GM18870 (cell line): ENCODE results near the gene USF3.

Source experiments
- ATAC-seq: cut with Tn5 transposase; IDR thresholded peaks from one replicate; pipeline ENCODE4 v1.9.1; 2021; ENCODE audit warnings: moderate library complexity; ENCODE audit not compliant: unreplicated experiment

The USF3 gene

DNA sequence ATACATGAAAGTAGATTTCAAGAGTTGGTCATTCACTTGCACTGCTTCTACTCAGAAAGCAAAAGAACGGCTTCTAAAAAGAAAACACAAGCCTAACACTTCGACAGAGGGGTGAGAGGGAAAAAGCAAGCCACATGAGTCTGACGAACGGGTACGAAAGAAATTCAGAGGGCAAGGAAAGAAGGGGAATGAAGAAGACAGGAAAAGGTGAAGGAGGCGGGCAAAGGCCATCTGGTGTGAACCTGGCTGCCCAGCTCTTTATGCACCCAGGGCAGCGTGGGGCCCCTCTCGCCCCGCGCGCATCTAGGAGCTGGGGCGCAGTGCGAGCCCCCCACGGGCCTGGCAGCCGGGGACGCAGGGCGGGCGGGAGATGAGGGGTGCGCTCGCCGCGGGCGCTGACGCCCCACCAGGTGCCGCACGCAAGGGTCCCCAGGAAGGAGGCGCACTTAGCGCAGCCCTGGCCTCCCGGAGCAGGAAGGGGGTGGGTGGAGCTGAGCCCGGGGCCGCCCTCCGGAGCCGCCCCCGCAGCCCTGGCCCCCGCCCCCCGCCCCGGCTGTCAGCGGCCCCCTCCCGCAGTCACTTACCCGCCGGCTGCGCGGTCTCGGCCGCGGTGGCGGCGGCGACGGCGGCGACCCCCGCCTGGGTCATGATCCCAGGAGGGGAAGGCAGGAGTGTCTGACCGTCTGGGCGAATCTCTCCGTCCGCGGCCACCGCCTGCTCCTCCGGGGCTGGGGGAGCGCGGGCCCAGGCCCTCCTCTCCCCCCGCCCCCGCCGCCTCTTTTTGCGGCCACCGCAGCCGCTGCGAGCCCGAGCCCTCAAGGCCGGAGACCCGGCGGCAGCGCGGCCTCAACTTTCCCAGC is at the start of gene USF3:
Gene USF3, minus strand, starts transcription at position 857 of the 860 bp plus-strand sequence. CDS start 21,764 bp downstream, outside the sequence.
- ATAC-seq = peak; percentile 23

GRCh38 chr3:113745756-113746547 is 49.5 kb upstream of the USF3 start, which contains the start of gene NAA50:
Gene NAA50, minus strand, starts transcription at chr3:113746249. Its CDS starts 300 bp downstream, at chr3:113745949.
- ATAC-seq = peak; percentile 28

DNA sequence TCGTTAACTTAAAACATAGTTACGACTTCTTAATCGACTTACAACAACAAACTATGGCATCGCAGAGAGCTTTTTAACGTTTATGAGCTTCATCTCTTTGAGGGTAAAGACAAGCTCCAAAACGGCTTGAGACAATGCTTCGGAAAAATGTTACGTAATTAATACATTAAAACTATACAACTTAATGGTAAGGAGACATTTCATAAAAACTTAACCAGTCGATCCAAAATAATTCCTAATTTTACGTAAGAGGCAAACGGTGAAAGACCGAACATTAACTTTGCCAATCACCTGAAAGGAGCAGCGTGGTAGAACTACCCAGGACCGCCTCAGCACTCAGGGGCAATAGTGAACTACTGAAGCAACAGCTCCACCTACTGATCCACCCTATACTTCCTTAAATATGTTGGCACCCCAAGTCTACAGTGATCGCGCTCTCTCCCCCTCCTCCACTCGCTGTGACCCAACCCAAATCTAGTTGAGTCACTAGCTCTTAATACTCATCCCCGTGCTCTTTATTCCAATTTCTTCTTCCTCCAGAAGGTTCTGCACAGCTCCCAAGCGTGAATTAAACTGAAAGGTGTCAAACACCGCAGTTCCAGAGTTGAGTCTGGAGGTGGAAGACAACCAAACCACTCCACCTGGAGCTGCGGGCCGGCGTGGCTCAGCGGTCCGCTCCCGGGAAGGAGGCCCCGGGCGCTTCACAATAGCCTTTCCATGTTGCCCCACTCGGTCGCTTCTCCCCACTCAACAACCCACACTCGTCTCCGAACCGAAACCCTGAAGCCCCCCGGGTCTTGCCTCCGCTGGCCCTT is 48.7 kb upstream of the USF3 start:
- ATAC-seq = peak; percentile 65

DNA sequence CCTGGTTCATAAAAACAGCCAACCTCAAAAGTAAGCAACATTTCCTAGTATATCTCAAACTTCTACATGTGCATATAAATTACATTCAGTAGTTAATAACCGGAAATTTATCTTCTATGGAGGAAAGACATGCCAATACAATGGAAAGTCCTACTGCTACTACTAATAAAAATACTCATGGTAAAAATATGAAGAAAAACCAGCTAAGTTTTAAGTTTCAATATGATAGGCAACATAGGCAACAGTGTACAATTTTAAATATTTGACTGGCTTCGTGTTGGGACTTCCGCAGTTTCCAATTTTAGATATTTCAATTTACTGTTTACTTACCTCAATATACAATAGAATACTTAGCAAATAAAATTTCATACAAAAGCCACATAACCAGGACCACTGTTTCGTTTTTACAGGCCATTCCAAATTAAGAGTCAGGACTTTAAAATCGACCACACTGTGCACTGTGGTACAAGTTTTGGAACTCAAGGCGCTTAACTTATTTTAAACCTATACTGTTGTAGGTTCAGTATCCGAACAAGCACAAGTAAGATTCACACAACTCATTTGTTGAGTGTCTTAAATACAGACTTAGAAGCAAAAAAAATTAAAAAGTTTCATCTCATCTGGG is 46.7 kb upstream of the USF3 start:
- no peak for ATAC-seq

- no peak for ATAC-seq
Measured at GRCh38 chr3:113741620-113742019, 45.2 kb upstream of the USF3 start.

DNA sequence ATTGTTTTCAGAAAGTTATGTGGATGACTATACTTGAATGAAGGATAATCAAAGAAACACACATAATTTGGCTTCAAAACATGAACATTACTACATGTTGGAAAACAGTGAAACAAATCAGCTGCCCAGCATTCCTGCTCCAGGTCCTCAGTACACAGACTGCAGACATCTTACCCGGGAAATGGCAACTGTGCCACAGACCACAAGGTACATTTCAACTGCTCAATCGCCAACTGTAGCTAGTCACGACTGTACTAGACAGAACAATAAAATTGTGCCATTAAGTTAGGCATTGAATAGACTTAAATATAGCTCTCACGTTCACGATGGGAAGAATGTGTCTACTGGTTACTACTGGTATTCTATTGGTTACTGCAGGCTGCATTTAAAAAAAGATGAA is 44.6 kb upstream of the USF3 start:
- ATAC-seq = no peak

DNA sequence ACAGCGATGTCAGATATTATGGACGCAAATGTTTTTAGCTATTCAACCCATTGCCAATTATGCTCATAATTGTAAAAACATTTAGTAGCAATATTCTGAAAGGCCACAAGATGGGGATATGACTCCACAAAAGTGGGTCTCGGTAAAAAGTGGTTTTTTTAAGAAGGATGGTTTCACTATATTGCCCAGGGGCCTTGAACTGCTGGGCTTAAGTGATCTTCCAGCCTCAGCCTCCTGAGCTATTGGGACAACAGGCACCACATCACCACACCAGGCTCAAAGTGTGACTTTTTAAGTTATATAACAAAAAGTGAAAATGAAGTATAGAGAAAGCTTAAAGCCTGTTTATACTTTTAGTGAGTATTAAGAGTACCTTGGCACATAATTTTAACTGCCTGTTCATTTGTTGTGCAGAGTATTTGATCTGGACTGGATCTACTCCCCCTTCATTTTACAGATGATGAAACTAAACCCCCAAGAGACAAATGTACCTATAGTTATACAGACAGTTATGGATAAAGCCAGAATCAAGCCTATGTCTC is 40.2 kb upstream of the USF3 start:
- ATAC-seq = peak; percentile 55

GRCh38 chr3:113731694-113732093 is 35.3 kb upstream of the USF3 start:
- no peak for ATAC-seq

DNA sequence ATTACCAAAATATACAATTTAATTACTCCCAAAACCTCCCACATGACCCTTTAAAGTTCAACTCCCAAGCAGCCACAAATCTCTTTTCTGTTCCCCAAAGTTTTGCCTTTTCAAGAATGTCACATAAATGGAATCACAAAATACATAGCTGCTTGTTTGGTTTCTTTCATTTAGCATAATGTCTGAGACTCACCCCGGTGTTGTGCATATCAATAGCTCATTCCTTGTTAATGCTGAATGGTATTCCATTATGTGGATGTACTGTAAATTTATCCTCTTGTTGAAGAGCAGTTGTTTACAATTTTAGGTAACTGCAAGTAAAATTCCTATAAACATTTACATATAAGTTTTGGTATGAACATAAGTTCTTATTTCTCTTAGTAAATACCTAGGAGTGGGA is 34.1 kb upstream of the USF3 start:
- no peak for ATAC-seq

GRCh38 chr3:113728661-113729060 is 32.2 kb upstream of the USF3 start:
- ATAC-seq = no peak

GRCh38 chr3:113721636-113722035 is 25.2 kb upstream of the USF3 start:
- ATAC-seq = no peak

GRCh38 chr3:113719758-113720157 is 23.3 kb upstream of the USF3 start:
- ATAC-seq = no peak

DNA sequence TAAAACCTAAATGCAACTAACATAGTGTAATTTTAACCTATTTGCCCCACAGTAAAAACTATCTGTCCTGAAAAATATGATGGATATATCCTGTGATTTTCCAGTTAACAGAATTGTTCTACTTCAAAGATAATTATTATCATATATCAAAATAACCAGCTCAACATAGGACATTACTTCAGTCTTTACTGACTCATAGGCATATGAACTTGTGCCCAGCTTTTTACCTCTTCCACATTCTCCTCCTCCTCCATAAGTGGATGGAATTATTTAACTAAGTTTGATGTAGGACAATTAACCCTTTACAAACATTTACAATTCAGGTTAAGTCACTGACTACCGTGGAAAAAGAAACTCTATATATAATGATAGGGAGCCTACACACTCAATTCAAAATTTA is 22.9 kb upstream of the USF3 start:
- ATAC-seq = no peak

GRCh38 chr3:113717818-113718217 is 21.4 kb upstream of the USF3 start:
- ATAC-seq = no peak

GRCh38 chr3:113717308-113717707 is 20.9 kb upstream of the USF3 start:
- ATAC-seq = no peak

DNA sequence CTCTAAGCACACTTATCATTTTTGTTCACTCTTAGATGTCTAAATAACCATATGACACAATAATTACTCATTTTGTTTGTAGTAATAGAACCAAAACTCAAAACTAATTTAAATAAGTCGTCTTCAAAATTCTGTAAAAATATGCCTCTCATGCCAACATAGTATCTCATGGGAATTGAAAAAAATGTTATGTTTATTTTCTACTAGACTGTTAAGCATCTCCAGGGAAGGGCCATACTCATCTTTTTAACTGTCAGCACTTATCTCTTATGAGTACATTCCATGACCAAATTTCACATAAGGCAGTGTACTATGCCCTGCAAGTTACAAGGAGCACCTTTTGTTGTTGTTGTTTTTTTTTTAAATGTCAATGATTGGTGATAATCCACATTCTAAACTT is 18.3 kb upstream of the USF3 start:
- ATAC-seq = no peak

DNA sequence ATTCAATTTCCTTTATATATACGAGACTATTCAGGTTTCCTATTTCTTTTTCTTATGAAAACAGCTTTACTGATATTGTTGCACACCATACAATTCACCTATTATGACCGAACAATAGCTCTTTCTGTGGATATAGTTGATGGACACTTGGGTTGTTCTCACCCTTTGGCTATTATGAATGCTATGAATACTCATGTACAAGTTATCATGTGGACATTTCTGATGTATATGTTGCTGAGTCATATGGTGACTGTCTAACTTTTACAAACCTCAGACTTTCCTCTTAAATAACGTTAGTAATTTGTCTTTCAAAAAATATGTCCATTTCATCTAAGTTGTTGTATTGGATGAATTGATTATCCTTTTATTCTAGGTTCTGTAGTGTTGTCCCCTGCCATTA is 15.7 kb upstream of the USF3 start:
- no peak for ATAC-seq

- no peak for ATAC-seq
Measured at GRCh38 chr3:113707835-113708234, 11.4 kb upstream of the USF3 start.

- ATAC-seq = no peak
Measured at GRCh38 chr3:113698956-113699355, 2.5 kb upstream of the USF3 start.

- ATAC-seq = no peak
Measured at GRCh38 chr3:113698213-113698742, 1.8 kb upstream of the USF3 start.
